GM21381 (cell line): ENCODE measurements around the gene ROBO1.
"Not testable (repeated sequence)": the region's sequence is repeated elsewhere in the genome, so short reads cannot be mapped to it uniquely, and the experiment has no call there.

Experiments
- ATAC-seq: cut with Tn5 transposase; IDR thresholded peaks from one replicate; pipeline ENCODE4 v1.9.1; 2021; ENCODE audit warnings: mild to moderate bottlenecking, moderate library complexity; ENCODE audit not compliant: unreplicated experiment

Gene ROBO1

GRCh38 chr3:79178471-79179180 is 589.2 kb downstream of the ROBO1 start:
- ATAC-seq: no peak

GRCh38 chr3:79175870-79176269 is 591.9 kb downstream of the ROBO1 start:
- no peak for ATAC-seq

GRCh38 chr3:79173259-79173658 is 594.5 kb downstream of the ROBO1 start:
- ATAC-seq: not testable (repeated sequence)

- ATAC-seq: no peak
These were observed 595.6 kb downstream of the ROBO1 start for GRCh38 chr3:79172241-79172640.

GRCh38 chr3:79170021-79170420 is 597.8 kb downstream of the ROBO1 start:
- ATAC-seq: no peak

GRCh38 chr3:79167651-79168416 is 600.0 kb downstream of the ROBO1 start:
- no peak for ATAC-seq

- ATAC-seq: no peak
These were observed 605.1 kb downstream of the ROBO1 start for GRCh38 chr3:79162653-79163052.

GRCh38 chr3:79161941-79162340 is 605.9 kb downstream of the ROBO1 start:
- ATAC-seq: no peak

GRCh38 chr3:79160421-79160820 is 607.4 kb downstream of the ROBO1 start:
- ATAC-seq: no peak

- no peak for ATAC-seq
These were observed 608.1 kb downstream of the ROBO1 start for GRCh38 chr3:79159736-79160135.

- ATAC-seq: no peak
These were observed 610.6 kb downstream of the ROBO1 start for GRCh38 chr3:79157191-79157590.

- no peak for ATAC-seq
These were observed 612.9 kb downstream of the ROBO1 start for GRCh38 chr3:79154865-79155264.

- no peak for ATAC-seq
These were observed 619.0 kb downstream of the ROBO1 start for GRCh38 chr3:79148786-79149185.

- no peak for ATAC-seq
These were observed 621.8 kb downstream of the ROBO1 start for GRCh38 chr3:79146024-79146423.

- no peak for ATAC-seq
These were observed 627.1 kb downstream of the ROBO1 start for GRCh38 chr3:79140708-79141107.

- no peak for ATAC-seq
These were observed 628.3 kb downstream of the ROBO1 start for GRCh38 chr3:79139395-79140068.

GRCh38 chr3:79125313-79125984 is 642.3 kb downstream of the ROBO1 start:
- no peak for ATAC-seq

- no peak for ATAC-seq
These were observed 652.3 kb downstream of the ROBO1 start for GRCh38 chr3:79115458-79115857.

GRCh38 chr3:79113876-79114275 is 653.9 kb downstream of the ROBO1 start:
- ATAC-seq: no peak

- no peak for ATAC-seq
These were observed 656.3 kb downstream of the ROBO1 start for GRCh38 chr3:79111375-79112052.

GRCh38 chr3:79109754-79110153 is 658.0 kb downstream of the ROBO1 start:
- no peak for ATAC-seq
